IMR-90 (cell line): ENCODE measurements around the gene NAALAD2. TPM values are rescaled to one million over a fixed set of nuclear protein-coding genes. Genes with fewer than 3 reads are reported as not detected.

Experiments
- ATAC-seq: fragments of 200-7000 bp; cut with Tn5 transposase; 2 replicates; pipeline ENCODE4 v1.9.1; 2020; ENCODE audit warnings: low read depth, mild to moderate bottlenecking, moderate library complexity
- BruUV-seq: library from RNA; stranded (reverse); fragments of 400-500 nt; replicated peaks from 2 replicates; lab custom pipeline; 2021; lab: Mats Ljungman, UMichigan
- CTCF ChIA-PET: fragments of 300-600 bp; formaldehyde crosslinking; extraction: SDS; loops from one replicate; lab custom pipeline; 2021; ENCODE audit warnings: antibody characterized with exemption; lab: Yijun Ruan, JAX
- POLR2A ChIA-PET: fragments of 300-600 bp; sonication (Branson Sonifier 250); formaldehyde crosslinking; loops from one replicate; lab custom pipeline; 2022; ENCODE audit warnings: antibody characterized with exemption; ENCODE audit not compliant: unreplicated experiment; lab: Charles Lee
- DNase-seq: peaks from one replicate; pipeline ENCODE4 v3.0.0; 2013
- H2AFZ ChIP-seq: replicated peaks from 2 replicates; pipeline ENCODE3; 2013; ENCODE audit warnings: low read length, mild to moderate bottlenecking; ENCODE audit not compliant: poor library complexity
- H2AK5ac ChIP-seq: 2 replicates; pipeline ENCODE4 v1.6.1; 2013; ENCODE audit warnings: low read depth, low read length, inconsistent platforms
- H2AK9ac ChIP-seq: replicated peaks from 2 replicates; pipeline ENCODE3; 2013; ENCODE audit warnings: mild to moderate bottlenecking, low read depth, low read length, moderate library complexity; ENCODE audit not compliant: poor library complexity
- H2BK120ac ChIP-seq: 2 replicates; pipeline ENCODE4 v1.6.1; 2013; ENCODE audit warnings: low read depth, low read length, inconsistent platforms
- H2BK15ac ChIP-seq: 3 replicates; pipeline ENCODE4 v1.6.1; 2013; ENCODE audit warnings: low read depth, low read length, inconsistent platforms
- H2BK20ac ChIP-seq: 2 replicates; pipeline ENCODE4 v1.6.1; 2013; ENCODE audit warnings: low read depth, mild to moderate bottlenecking, inconsistent platforms, low read length, moderate library complexity
- H2BK5ac ChIP-seq: 2 replicates; pipeline ENCODE4 v1.6.1; 2013; ENCODE audit warnings: mild to moderate bottlenecking, low read depth, low read length, inconsistent platforms; ENCODE audit not compliant: poor library complexity, severe bottlenecking
- H3K14ac ChIP-seq: replicated peaks from 2 replicates; pipeline ENCODE4 v1.6.1; 2013; ENCODE audit warnings: low read depth, low read length, inconsistent platforms
- H3K18ac ChIP-seq: 2 replicates; pipeline ENCODE4 v1.6.1; 2013; ENCODE audit warnings: low read depth, low read length, control low read depth
- H3K23ac ChIP-seq: 2 replicates; pipeline ENCODE4 v1.6.1; 2013; ENCODE audit warnings: low read depth, low read length, inconsistent platforms
- H3K27ac ChIP-seq: 2 replicates; pipeline ENCODE4 v1.5.1; 2013; ENCODE audit warnings: mild to moderate bottlenecking, control low read depth, low read length; ENCODE audit not compliant: insufficient read depth
- H3K27me3 ChIP-seq: 2 replicates; pipeline ENCODE4 v1.6.1; 2013; ENCODE audit warnings: low read length; ENCODE audit not compliant: control insufficient read depth, insufficient read depth
- H3K36me3 ChIP-seq: 2 replicates; pipeline ENCODE4 v1.6.1; 2013; ENCODE audit warnings: low read length, mixed read lengths; ENCODE audit not compliant: control insufficient read depth, insufficient read depth
- H3K4ac ChIP-seq: 2 replicates; pipeline ENCODE4 v1.6.1; 2013; ENCODE audit warnings: low read depth, low read length, inconsistent platforms
- H3K4me1 ChIP-seq: 2 replicates; pipeline ENCODE4 v1.6.1; 2013; ENCODE audit warnings: low read length, mixed read lengths; ENCODE audit not compliant: control insufficient read depth, insufficient read depth
- H3K4me2 ChIP-seq: 2 replicates; pipeline ENCODE4 v1.6.1; 2013; ENCODE audit warnings: low read depth, mild to moderate bottlenecking, control low read depth, low read length, moderate library complexity
- H3K4me3 ChIP-seq: 2 replicates; pipeline ENCODE4 v1.5.1; 2013; ENCODE audit warnings: low read depth, mild to moderate bottlenecking, control low read depth, low read length, moderate library complexity; ENCODE audit not compliant: insufficient read depth
- H3K56ac ChIP-seq: 2 replicates; pipeline ENCODE4 v1.6.1; 2013; ENCODE audit warnings: low read length, inconsistent platforms; ENCODE audit not compliant: insufficient read depth; ENCODE audit errors: extremely low read depth
- H3K79me1 ChIP-seq, 2 experiments: 2 replicates each; pipeline ENCODE4 v1.6.1; 2013; ENCODE audit warnings: low read length in 2 of 2, inconsistent platforms in 1 of 2, low read depth in 1 of 2
- H3K9ac ChIP-seq: 2 replicates; pipeline ENCODE4 v1.6.1; 2013; ENCODE audit warnings: low read depth, low read length, control low read depth
- H3K9me1 ChIP-seq: 2 replicates; pipeline ENCODE4 v1.6.1; 2013; ENCODE audit warnings: low read length, inconsistent platforms; ENCODE audit not compliant: insufficient read depth
- H3K9me3 ChIP-seq: 2 replicates; pipeline ENCODE4 v1.6.1; 2013; ENCODE audit warnings: low read length; ENCODE audit not compliant: control insufficient read depth, insufficient read depth
- H4K20me1 ChIP-seq: 2 replicates; pipeline ENCODE4 v1.6.1; 2013; ENCODE audit warnings: low read length, inconsistent platforms; ENCODE audit not compliant: insufficient read depth
- H4K5ac ChIP-seq: 2 replicates; pipeline ENCODE4 v1.6.1; 2013; ENCODE audit warnings: mild to moderate bottlenecking, low read depth, low read length, control low read depth
- H4K8ac ChIP-seq, 2 experiments: 2 replicates each; pipeline ENCODE4 v1.6.1; 2013; ENCODE audit warnings: low read depth in 2 of 2, low read length in 2 of 2, control low read depth in 1 of 2, inconsistent platforms in 1 of 2
- H4K91ac ChIP-seq: 2 replicates; pipeline ENCODE4 v1.6.1; 2013; ENCODE audit warnings: low read depth, low read length, inconsistent platforms; ENCODE audit not compliant: insufficient read depth
- BHLHE40 ChIP-seq: fragments of 150-350 bp; IDR thresholded peaks from 2 replicates; pipeline ENCODE4 v1.6.1; 2016; ENCODE audit warnings: mild to moderate bottlenecking, low read depth, low read length
- CEBPB ChIP-seq: IDR thresholded peaks from 2 replicates; pipeline ENCODE4 v1.6.1; 2012; ENCODE audit warnings: low read depth, low read length, improper control_type of control experiment
- CHD1 ChIP-seq: IDR thresholded peaks from 2 replicates; pipeline ENCODE4 v1.6.1; 2012; ENCODE audit warnings: low read depth, low read length, improper control_type of control experiment
- FOS ChIP-seq: fragments of 150-350 bp; IDR thresholded peaks from 2 replicates; pipeline ENCODE4 v1.6.1; 2016; ENCODE audit warnings: low read depth, low read length
- MAFK ChIP-seq: IDR thresholded peaks from 2 replicates; pipeline ENCODE4 v1.6.1; 2012; ENCODE audit warnings: low read depth, low read length, improper control_type of control experiment
- MAZ ChIP-seq: IDR thresholded peaks from 2 replicates; pipeline ENCODE4 v1.6.1; 2012; ENCODE audit warnings: low read depth, mild to moderate bottlenecking, low read length, improper control_type of control experiment, moderate library complexity, borderline replicate concordance
- MXI1 ChIP-seq: IDR thresholded peaks from 2 replicates; pipeline ENCODE4 v1.6.1; 2012; ENCODE audit warnings: low read depth, mild to moderate bottlenecking, low read length, moderate library complexity, borderline replicate concordance
- NFE2L2 ChIP-seq: fragments of 150-350 bp; IDR thresholded peaks from 2 replicates; pipeline ENCODE4 v1.6.1; 2016; ENCODE audit warnings: low read depth, mild to moderate bottlenecking, low read length
- POLR2A ChIP-seq: IDR thresholded peaks from 2 replicates; pipeline ENCODE4 v1.6.1; 2012; ENCODE audit warnings: mild to moderate bottlenecking, low read depth, low read length
- RAD21 ChIP-seq: IDR thresholded peaks from 2 replicates; pipeline ENCODE4 v1.6.1; 2012; ENCODE audit warnings: low read length, improper control_type of control experiment
- RCOR1 ChIP-seq: IDR thresholded peaks from 2 replicates; pipeline ENCODE4 v1.6.1; 2012; ENCODE audit warnings: mild to moderate bottlenecking, low read length, improper control_type of control experiment; ENCODE audit not compliant: insufficient replicate concordance
- RFX5 ChIP-seq: IDR thresholded peaks from 2 replicates; pipeline ENCODE4 v1.8.0; 2012; ENCODE audit warnings: low read depth, mild to moderate bottlenecking, low read length, moderate library complexity
- SMC3 ChIP-seq: fragments of 150-350 bp; IDR thresholded peaks from 2 replicates; pipeline ENCODE4 v1.6.1; 2016; ENCODE audit warnings: low read depth, mild to moderate bottlenecking, antibody characterized with exemption, low read length, moderate library complexity
- WGBS, 2 experiments: methylation state at CpG; one replicate each; pipeline versions ENCODE4 v1.1.5 to v1.1.7; 2013; ENCODE audit warnings: missing lambda C conversion rate in 2 of 2; ENCODE audit not compliant: insufficient read length in 1 of 2; ENCODE audit errors: extremely low coverage in 2 of 2; 5-methylcytosine and 5-hydroxymethylcytosine counted together
- dilution Hi-C: fragments of 300-500 bp; cut with HindIII; formaldehyde crosslinking; loops from one replicate; pipeline ENCODE4 v1.14.3; 2018; ENCODE audit warnings: low sequenced_read_pairs; ENCODE audit not compliant: unreplicated experiment
- in situ Hi-C: fragments of 300-500 bp; cut with MboI; formaldehyde crosslinking; loops from 3 replicates; pipeline ENCODE4 v1.14.3; 2019; ENCODE audit warnings: low sequenced_read_pairs, inconsistent platforms, mixed read lengths
- intact Hi-C: fragments of 100-400 bp; cut with micrococcal nuclease; formaldehyde crosslinking; loops from 2 replicates; pipeline ENCODE4 v1.10.0; 2022
- polyA plus RNA-seq, 3 experiments: library from polyadenylated mRNA; depleted of rRNA; stranded (reverse); fragments of >200 nt; gene quantifications; 2 replicates each; pipeline ENCODE4 v1.2.3, GENCODE V29; 2012; ENCODE audit warnings: low replicate concordance in 1 of 3
- total RNA-seq: library from RNA; depleted of rRNA; stranded (reverse); fragments of >200 nt; gene quantifications from 2 replicates; pipeline ENCODE4 v1.2.3, GENCODE V29; 2012
- TF ChIP-seq, protein P1 (sequence below): fragments of 150-350 bp; IDR thresholded peaks from 2 replicates; pipeline ENCODE4 v1.6.1; 2017; ENCODE audit warnings: mild to moderate bottlenecking, antibody characterized with exemption, low read length, low read depth
- TF ChIP-seq, protein P2 (sequence below): fragments of 150-350 bp; IDR thresholded peaks from 2 replicates; pipeline ENCODE4 v1.6.1; 2016; ENCODE audit warnings: low read depth, mild to moderate bottlenecking, low read length, moderate library complexity, borderline replicate concordance
- TF ChIP-seq, protein P3 (sequence below): conservative IDR thresholded peaks from 2 replicates; pipeline ENCODE4 v1.5.1; 2012; ENCODE audit warnings: mild to moderate bottlenecking, low read depth, low read length, improper control_type of control experiment

NAALAD2 gene
- total and polyA plus RNA-seq, 2 of the 4 experiments (the other 2 are of a cell fraction): under 0.01 to 0.09 TPM

- dilution Hi-C loops: no loop called here
- H3K9ac ChIP-seq: no peak overlapping the region
- no peak overlapping the region for H4K8ac ChIP-seq
- no TSS peak for BruUV-seq
- H3K18ac ChIP-seq: no peak overlapping the region
- no peak overlapping the region for H2BK20ac ChIP-seq
- H3K4ac ChIP-seq: no peak overlapping the region
- POLR2A ChIA-PET: no interaction called here
- H2BK120ac ChIP-seq: no peak overlapping the region
- H3K4me2 ChIP-seq: no peak overlapping the region
- in situ Hi-C loops: loop anchor here (25.0 kb wide), 1 partner anchor 1013 kb away; no protein-coding TSS in a partner anchor
- no peak overlapping the region for H3K14ac ChIP-seq
- no peak for DNase-seq
- H2BK5ac ChIP-seq: no peak overlapping the region
- ATAC-seq: no peak
- no peak overlapping the region for H2AFZ ChIP-seq
- H3K4me3 ChIP-seq: no peak overlapping the region
- no peaks in the 10 kb centered on the region for H4K20me1 ChIP-seq
- CTCF ChIA-PET: no interaction called here
- H3K79me1 ChIP-seq: no peaks in the 10 kb centered on the region
- no CpG with 5 or more reads among the region's 3 CpGs for WGBS, 2 experiments
- H3K36me3 ChIP-seq: no peaks in the 10 kb centered on the region
- H3K27ac ChIP-seq: no peak overlapping the region
- no peak for TF ChIP-seq RCOR1
- TF ChIP-seq FOS: no peak
- TF ChIP-seq, protein P1, sequence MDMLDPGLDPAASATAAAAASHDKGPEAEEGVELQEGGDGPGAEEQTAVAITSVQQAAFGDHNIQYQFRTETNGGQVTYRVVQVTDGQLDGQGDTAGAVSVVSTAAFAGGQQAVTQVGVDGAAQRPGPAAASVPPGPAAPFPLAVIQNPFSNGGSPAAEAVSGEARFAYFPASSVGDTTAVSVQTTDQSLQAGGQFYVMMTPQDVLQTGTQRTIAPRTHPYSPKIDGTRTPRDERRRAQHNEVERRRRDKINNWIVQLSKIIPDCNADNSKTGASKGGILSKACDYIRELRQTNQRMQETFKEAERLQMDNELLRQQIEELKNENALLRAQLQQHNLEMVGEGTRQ: no peak
- TF ChIP-seq SMC3: no peak
- TF ChIP-seq, protein P2, sequence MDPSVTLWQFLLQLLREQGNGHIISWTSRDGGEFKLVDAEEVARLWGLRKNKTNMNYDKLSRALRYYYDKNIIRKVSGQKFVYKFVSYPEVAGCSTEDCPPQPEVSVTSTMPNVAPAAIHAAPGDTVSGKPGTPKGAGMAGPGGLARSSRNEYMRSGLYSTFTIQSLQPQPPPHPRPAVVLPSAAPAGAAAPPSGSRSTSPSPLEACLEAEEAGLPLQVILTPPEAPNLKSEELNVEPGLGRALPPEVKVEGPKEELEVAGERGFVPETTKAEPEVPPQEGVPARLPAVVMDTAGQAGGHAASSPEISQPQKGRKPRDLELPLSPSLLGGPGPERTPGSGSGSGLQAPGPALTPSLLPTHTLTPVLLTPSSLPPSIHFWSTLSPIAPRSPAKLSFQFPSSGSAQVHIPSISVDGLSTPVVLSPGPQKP: no peak
- TF ChIP-seq MAFK: no peak
- TF ChIP-seq, protein P3, sequence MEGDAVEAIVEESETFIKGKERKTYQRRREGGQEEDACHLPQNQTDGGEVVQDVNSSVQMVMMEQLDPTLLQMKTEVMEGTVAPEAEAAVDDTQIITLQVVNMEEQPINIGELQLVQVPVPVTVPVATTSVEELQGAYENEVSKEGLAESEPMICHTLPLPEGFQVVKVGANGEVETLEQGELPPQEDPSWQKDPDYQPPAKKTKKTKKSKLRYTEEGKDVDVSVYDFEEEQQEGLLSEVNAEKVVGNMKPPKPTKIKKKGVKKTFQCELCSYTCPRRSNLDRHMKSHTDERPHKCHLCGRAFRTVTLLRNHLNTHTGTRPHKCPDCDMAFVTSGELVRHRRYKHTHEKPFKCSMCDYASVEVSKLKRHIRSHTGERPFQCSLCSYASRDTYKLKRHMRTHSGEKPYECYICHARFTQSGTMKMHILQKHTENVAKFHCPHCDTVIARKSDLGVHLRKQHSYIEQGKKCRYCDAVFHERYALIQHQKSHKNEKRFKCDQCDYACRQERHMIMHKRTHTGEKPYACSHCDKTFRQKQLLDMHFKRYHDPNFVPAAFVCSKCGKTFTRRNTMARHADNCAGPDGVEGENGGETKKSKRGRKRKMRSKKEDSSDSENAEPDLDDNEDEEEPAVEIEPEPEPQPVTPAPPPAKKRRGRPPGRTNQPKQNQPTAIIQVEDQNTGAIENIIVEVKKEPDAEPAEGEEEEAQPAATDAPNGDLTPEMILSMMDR: no peak
- no peak for TF ChIP-seq MAZ
- no peak for TF ChIP-seq CHD1
- TF ChIP-seq RFX5: no peak
- no peak for TF ChIP-seq RAD21
- TF ChIP-seq CEBPB: no peak
- no peak for TF ChIP-seq NFE2L2
- TF ChIP-seq POLR2A: no peak
- no peak for TF ChIP-seq BHLHE40
- TF ChIP-seq MXI1: no peak
- intact Hi-C loops: no loop called here
- H3K56ac ChIP-seq: no peak overlapping the region
- H4K91ac ChIP-seq: no peak overlapping the region
- H2AK9ac ChIP-seq: no peak overlapping the region
- H4K5ac ChIP-seq: no peak overlapping the region
- no peaks in the 10 kb centered on the region for H3K9me3 ChIP-seq
- H3K23ac ChIP-seq: no peak overlapping the region
- no peaks in the 10 kb centered on the region for H3K4me1 ChIP-seq
- no peak overlapping the region for H2BK15ac ChIP-seq
- no peaks in the 10 kb centered on the region for H3K9me1 ChIP-seq
- no peaks in the 10 kb centered on the region for H3K27me3 ChIP-seq
- no peak overlapping the region for H2AK5ac ChIP-seq
Measured at GRCh38 chr11:90100431-90100830, 34.0 kb upstream of the NAALAD2 start.
